Adrenal gland (tissue), 12 donors: ENCODE results near the gene KCNC1. TPM values are rescaled to one million over a fixed set of nuclear protein-coding genes. Genes with fewer than 3 reads are reported as not detected.

ENCODE experiments used
- DNase-seq, 7 donors: peaks; one replicate each; pipeline ENCODE4 v3.0.0-alpha.2; 2019 to 2020
- H3K27ac ChIP-seq, 5 donors: fragments of 200-600 bp; sonication (generic) in 4 of 5; 1 replicate in 3 of 5; 2 replicates in 2 of 5; pipeline versions ENCODE4 v1.5.1 to v1.8.0; 2016 to 2020; ENCODE audit warnings: mild to moderate bottlenecking in 1 of 5
- H3K27me3 ChIP-seq: fragments of 200-600 bp; 2 replicates; pipeline ENCODE4 v1.8.0; 2021
- H3K36me3 ChIP-seq, 2 donors: fragments of 200-600 bp; replicated peaks in 1 of 2; 1 replicate in 1 of 2; 2 replicates in 1 of 2; pipeline versions ENCODE4 v1.5.1 to v1.8.0; 2018 to 2022
- H3K4me1 ChIP-seq, 2 donors: fragments of 200-600 bp; replicated peaks in 1 of 2; 1 replicate in 1 of 2; 2 replicates in 1 of 2; pipeline versions ENCODE4 v1.5.1 to v1.8.0; 2018 to 2021
- H3K4me3 ChIP-seq, 4 donors: fragments of 200-600 bp; sonication (generic) in 3 of 4; one replicate each; pipeline ENCODE4 v1.5.1; 2016 to 2018
- H3K9me3 ChIP-seq, 3 donors: fragments of 200-600 bp; sonication (generic) in 1 of 3; replicated peaks in 1 of 3; 1 replicate in 2 of 3; 2 replicates in 1 of 3; pipeline versions ENCODE4 v1.5.1 to v1.8.0; 2016 to 2021
- POLR2A ChIP-seq, 2 donors: fragments of 450-650 bp; IDR thresholded peaks; one replicate each; pipeline ENCODE4 v1.6.1; 2017; ENCODE audit warnings: antibody characterized with exemption in 2 of 2, mild to moderate bottlenecking in 2 of 2, moderate library complexity in 1 of 2
- WGBS, 4 donors: extraction: QIAGEN DNeasy Blood & Tissue Kit in 2 of 4; methylation state at CpG; one replicate each; pipeline versions ENCODE4 v1.1.5 to v1.1.7; 2013 to 2017; 5-methylcytosine and 5-hydroxymethylcytosine counted together
- intact Hi-C, 2 donors: fragments of 100-400 bp; cut with DNase I; formaldehyde crosslinking; loops; one replicate each; pipeline versions ENCODE4 v1.14.1 to v1.15.0; 2022 to 2023
- polyA plus RNA-seq, 3 donors: library from polyadenylated mRNA; stranded (reverse); fragments of 200-250 nt in 2 of 3; fragments of 350-450 nt in 1 of 3; fragmentation: Illumina TruSeq in 1 of 3; extraction: RNeasy Lipid Tissue Mini Kit (QIAGEN cat#74804) in 1 of 3; gene quantifications; one replicate each; pipeline ENCODE4 v1.2.3, GENCODE V29; 2013 to 2014
- total RNA-seq, 9 donors: library from RNA; depleted of rRNA in 4 of 9; stranded (reverse); fragments of >200 nt in 4 of 9; fragments of 120-200 nt in 1 of 9; fragmentation: NEBNext Ultra II Directional in 1 of 9; extraction: Animal tissue kit (Norgen Biotek cat#: 25700) in 1 of 9; gene quantifications; one replicate each; pipeline versions ENCODE4 v1.1.0 to v1.2.4, GENCODE V29; 2013 to 2023
- TF ChIP-seq, protein P1 (sequence below), 6 experiments: fragments of 450-650 bp in 4 of 6; fragments of 200-600 bp in 2 of 6; sonication (generic) in 1 of 6; IDR thresholded peaks; 1 replicate in 5 of 6; 2 replicates in 1 of 6; pipeline versions ENCODE4 v1.5.1 to v1.8.0; 2016 to 2021; ENCODE audit warnings: antibody characterized with exemption in 6 of 6, mild to moderate bottlenecking in 2 of 6, moderate library complexity in 1 of 6
- donor health status: healthy with polysubstance abuse.
- donor health status: Bipolar disorder and iron deficiency.
- donor health status: DM: yes; HTN: yes; CAD: no.
- donor health status: DM: no; HTN: no; CAD: no.
- donor health status: DM: no; HTN: no; CAD: no.
- donor health status: DM: yes; HTN: yes; CAD: no.

KCNC1 gene
- total and polyA plus RNA-seq, 12 donors: 0.06 to 1.3 (median 0.55) TPM; not detected in 3

DNA sequence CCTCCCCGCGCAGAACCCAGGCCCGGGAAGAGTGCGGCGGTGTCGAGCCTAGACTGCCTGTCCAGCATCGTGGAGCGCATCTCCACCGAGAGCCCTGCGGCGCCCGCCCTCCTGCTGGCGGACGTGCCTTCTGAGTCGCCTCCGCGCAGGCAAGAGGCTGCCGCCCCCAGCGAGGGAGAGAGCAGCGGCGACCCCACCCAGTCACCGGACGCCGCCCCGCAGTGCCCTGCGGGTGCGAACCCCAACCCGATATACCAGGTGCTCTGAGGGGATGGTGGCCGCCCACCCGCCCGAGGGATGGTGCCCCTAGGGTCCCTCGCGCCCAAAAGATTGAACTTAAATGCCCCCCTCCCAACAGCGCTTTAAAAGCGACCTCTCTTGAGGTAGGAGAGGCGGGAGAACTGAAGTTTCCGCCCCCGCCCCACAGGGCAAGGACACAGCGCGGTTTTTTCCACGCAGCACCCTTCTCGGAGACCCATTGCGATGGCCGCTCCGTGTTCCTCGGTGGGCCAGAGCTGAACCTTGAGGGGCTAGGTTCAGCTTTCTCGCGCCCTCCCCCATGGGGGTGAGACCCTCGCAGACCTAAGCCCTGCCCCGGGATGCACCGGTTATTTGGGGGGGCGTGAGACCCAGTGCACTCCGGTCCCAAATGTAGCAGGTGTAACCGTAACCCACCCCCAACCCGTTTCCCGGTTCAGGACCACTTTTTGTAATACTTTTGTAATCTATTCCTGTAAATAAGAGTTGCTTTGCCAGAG is 13.2 kb upstream of the KCNC1 start:
- H3K4me1 ChIP-seq: peaks cover 0 to 5% of the 10 kb centered on the region in 2 donors
- TF ChIP-seq POLR2A (IDR thresholded peaks at IDR 0.05): no peak
- TF ChIP-seq, protein P1, sequence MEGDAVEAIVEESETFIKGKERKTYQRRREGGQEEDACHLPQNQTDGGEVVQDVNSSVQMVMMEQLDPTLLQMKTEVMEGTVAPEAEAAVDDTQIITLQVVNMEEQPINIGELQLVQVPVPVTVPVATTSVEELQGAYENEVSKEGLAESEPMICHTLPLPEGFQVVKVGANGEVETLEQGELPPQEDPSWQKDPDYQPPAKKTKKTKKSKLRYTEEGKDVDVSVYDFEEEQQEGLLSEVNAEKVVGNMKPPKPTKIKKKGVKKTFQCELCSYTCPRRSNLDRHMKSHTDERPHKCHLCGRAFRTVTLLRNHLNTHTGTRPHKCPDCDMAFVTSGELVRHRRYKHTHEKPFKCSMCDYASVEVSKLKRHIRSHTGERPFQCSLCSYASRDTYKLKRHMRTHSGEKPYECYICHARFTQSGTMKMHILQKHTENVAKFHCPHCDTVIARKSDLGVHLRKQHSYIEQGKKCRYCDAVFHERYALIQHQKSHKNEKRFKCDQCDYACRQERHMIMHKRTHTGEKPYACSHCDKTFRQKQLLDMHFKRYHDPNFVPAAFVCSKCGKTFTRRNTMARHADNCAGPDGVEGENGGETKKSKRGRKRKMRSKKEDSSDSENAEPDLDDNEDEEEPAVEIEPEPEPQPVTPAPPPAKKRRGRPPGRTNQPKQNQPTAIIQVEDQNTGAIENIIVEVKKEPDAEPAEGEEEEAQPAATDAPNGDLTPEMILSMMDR (IDR thresholded peaks at IDR 0.05): no peak
- H3K36me3 ChIP-seq: no peaks in the 10 kb centered on the region
- 6 to 15% (median 9%) methylated on average over 20 to 56 of the region's 56 CpGs for WGBS, 4 donors
- intact Hi-C loops: no loop called here
- H3K27me3 ChIP-seq: peaks cover 59% of the 10 kb centered on the region
- no peak overlapping the region for H3K27ac ChIP-seq
- DNase-seq: no peak
- peaks cover 0 to 6% (median 0%) of the 10 kb centered on the region in 3 donors for H3K9me3 ChIP-seq
- no peak overlapping the region for H3K4me3 ChIP-seq

- H3K4me1 ChIP-seq: peaks cover 0 to 5% of the 10 kb centered on the region in 2 donors
- H3K36me3 ChIP-seq: no peaks in the 10 kb centered on the region
- intact Hi-C loops: no loop called here
- peaks cover 59% of the 10 kb centered on the region for H3K27me3 ChIP-seq
- DNase-seq: no peak
- 10 to 18% (median 14%) methylated on average over 21 to 25 of the region's 25 CpGs for WGBS, 4 donors
- no peak overlapping the region for H3K27ac ChIP-seq
- TF ChIP-seq, protein P1 (IDR thresholded peaks at IDR 0.05): peak in 1 of 6 experiments; percentile 23
- TF ChIP-seq POLR2A (IDR thresholded peaks at IDR 0.05): no peak
- no peak overlapping the region for H3K4me3 ChIP-seq
- H3K9me3 ChIP-seq: peaks cover 0 to 6% (median 0%) of the 10 kb centered on the region in 3 donors
Observed at GRCh38 chr11:17722000-17722643, 12.5 kb upstream of the KCNC1 start.

DNA sequence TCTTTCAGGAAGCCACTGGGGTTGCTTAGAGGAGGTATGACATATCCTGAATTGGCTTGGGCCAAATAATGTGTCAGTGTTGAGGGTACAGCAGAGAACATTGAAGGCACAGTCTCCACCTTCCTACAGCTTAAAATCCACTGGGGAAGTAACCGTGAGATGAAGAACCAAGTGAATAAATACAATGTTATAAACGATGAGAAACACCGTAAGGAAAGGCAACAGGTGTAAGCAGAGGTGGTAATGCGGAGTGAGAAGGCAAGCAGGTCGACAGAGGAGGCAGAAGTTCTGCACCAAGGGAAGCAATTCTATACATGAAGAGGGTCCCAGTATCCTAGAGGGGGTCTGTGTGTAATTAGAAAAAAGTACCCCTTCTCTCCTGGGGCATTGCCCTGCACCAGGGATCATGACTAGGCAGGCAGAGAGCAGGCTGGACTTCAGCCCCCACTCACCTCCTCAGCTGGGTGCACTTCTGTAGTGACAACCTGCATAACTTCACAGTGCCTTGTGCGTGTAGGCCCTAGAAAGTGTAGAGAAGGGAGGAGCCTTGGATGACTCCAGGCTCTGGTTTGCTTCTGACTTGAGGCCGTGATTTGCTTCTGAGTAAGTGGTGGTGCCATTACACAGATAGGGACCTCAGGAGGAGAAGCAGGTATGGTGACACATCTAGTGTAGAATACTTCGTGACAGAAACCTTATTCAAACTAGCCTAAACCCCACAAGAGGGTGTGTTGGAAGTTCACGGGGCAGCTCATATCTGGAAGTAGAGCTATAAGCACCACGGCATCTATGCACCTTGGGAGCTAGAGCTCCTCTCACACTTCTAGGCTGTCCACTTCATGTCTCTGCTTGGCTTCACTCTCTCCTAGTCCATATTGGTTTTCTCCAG is 10.3 kb upstream of the KCNC1 start:
- WGBS, 4 donors: 69 to 74% (median 71%) methylated on average over 10 of the region's 10 CpGs
- no peak for DNase-seq
- Histone ChIP-seq H3K27ac (no peak overlapping the region), H3K4me3 (no peak overlapping the region), H3K27me3 (peaks cover 49% of the 10 kb centered on the region), H3K36me3 (no peaks in the 10 kb centered on the region), H3K4me1 (peaks cover 0 to 5% of the 10 kb centered on the region in 2 donors), H3K9me3 (peaks cover 0 to 6% (median 0%) of the 10 kb centered on the region in 3 donors)
- intact Hi-C loops: no loop called here
- TF ChIP-seq, protein P1 (IDR thresholded peaks at IDR 0.05): no peak
- no peak for TF ChIP-seq POLR2A (IDR thresholded peaks at IDR 0.05)

DNA sequence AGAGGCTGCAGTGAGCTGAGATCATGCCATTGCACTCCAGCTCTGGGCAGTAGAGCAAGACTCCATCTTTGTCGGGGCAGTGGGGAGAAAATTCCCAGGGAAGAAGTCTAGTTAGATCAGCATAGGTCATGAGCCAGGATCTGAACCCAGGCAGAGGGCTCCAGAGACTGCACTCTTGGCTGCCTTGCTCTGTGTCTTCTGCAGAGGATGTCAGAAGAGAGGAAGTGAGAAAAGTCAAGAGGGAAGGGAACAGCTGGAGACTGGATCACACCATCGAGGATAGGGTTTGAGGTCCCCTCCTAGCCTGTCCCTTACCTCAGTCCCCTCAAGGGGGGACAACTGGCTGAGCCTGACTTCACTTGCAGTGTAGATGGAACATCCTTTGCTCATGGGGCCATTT is 9.4 kb upstream of the KCNC1 start:
- no peaks in the 10 kb centered on the region for H3K36me3 ChIP-seq
- DNase-seq: no peak
- no peak overlapping the region for H3K27ac ChIP-seq
- H3K27me3 ChIP-seq: peaks cover 40% of the 10 kb centered on the region
- WGBS, 4 donors: 64 to 78% (median 66%) methylated on average over 2 of the region's 2 CpGs
- TF ChIP-seq POLR2A (IDR thresholded peaks at IDR 0.05): no peak
- TF ChIP-seq, protein P1 (IDR thresholded peaks at IDR 0.05): no peak
- intact Hi-C loops: no loop called here
- no peak overlapping the region for H3K4me3 ChIP-seq
- H3K4me1 ChIP-seq: peaks cover 0 to 5% of the 10 kb centered on the region in 2 donors
- H3K9me3 ChIP-seq: peaks cover 0 to 6% (median 0%) of the 10 kb centered on the region in 3 donors
